PC-3 (cell line): Measurements from ENCODE around the gene ERICH4.

Source experiments
- CTCF ChIP-seq: fragments of 300-600 bp; sonication (generic); conservative IDR thresholded peaks from 2 replicates; pipeline ENCODE4 v1.5.1; 2017; ENCODE audit warnings: antibody characterized with exemption, low read depth, mild to moderate bottlenecking, low read length
- EZH2 ChIP-seq: fragments of 300-600 bp; sonication (generic); IDR thresholded peaks from one replicate; pipeline ENCODE4 v1.6.1; 2017; ENCODE audit warnings: antibody characterized with exemption, mild to moderate bottlenecking, low read length; ENCODE audit not compliant: unreplicated experiment
- EZH2phosphoT487 ChIP-seq: fragments of 300-600 bp; sonication (generic); IDR thresholded peaks from 2 replicates; pipeline ENCODE4 v1.6.1; 2018; ENCODE audit warnings: mild to moderate bottlenecking, antibody characterized with exemption, low read length, borderline replicate concordance

GRCh38 chr19:41416194-41416674, 26.7 kb upstream of the ERICH4 start:
- TF ChIP-seq CTCF = no peak
- no peak for TF ChIP-seq EZH2
- TF ChIP-seq EZH2phosphoT487 = no peak
